ENCODE data around the gene NOXO1. TPM values are rescaled to one million over a fixed set of nuclear protein-coding genes. Genes with fewer than 3 reads are reported as not detected.

Gene NOXO1
- total RNA-seq, 1 donor from 2014 or later, result 1.2 TPM

DNA sequence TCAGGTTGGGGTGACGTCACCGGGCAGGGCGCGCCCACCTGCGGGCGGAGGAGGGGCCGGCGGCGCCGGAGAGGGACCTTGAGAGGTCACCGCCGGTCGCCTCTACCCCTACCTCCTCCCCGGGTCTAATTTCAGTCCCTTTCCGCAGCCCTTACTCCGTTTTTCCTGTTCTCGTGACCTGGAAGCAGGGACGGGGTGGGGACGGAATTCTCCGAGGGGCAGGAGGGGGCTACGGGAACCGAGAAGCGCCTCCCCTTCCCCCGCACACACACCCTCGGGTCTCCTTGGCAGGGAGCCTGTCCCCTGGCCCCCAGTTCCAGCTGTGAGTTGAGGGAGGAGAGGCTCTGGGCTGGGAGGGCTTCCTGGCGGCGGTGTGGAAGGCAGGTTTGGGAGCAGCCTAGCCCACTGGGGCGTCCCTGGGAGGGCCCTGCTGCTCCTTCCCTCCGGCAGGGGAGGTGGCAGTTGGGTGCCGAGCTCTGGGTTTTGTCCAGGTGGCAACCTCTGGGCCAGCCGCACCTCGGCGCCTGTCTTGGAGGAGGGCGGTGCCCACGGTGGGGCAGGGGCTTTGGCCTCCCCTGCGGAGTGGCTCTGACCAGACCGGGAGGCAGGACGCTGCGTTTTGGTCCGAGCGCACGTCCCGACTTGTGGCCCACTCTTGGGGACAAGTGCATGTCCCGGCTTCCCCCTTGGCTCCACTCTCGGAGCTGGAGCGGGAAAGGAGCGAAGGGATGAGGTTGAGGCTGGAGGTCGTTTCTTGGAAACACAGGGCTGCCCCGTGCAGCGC is 9.3 kb upstream of the NOXO1 start:
- no peaks in the 10 kb centered on the region for H3K9me3 ChIP-seq
- H3K27ac ChIP-seq, result no peak overlapping the region
- peaks cover 9% of the 10 kb centered on the region for H3K27me3 ChIP-seq
- DNase-seq (ENCODE audit: extremely low spot score in 2 of 2), result no peak
- peak overlapping the region; percentile 20 to 25 for H3K4me3 ChIP-seq
- peaks cover 0 to 13% of the 10 kb centered on the region in 2 donors for H3K36me3 ChIP-seq
- TF ChIP-seq, protein P1, sequence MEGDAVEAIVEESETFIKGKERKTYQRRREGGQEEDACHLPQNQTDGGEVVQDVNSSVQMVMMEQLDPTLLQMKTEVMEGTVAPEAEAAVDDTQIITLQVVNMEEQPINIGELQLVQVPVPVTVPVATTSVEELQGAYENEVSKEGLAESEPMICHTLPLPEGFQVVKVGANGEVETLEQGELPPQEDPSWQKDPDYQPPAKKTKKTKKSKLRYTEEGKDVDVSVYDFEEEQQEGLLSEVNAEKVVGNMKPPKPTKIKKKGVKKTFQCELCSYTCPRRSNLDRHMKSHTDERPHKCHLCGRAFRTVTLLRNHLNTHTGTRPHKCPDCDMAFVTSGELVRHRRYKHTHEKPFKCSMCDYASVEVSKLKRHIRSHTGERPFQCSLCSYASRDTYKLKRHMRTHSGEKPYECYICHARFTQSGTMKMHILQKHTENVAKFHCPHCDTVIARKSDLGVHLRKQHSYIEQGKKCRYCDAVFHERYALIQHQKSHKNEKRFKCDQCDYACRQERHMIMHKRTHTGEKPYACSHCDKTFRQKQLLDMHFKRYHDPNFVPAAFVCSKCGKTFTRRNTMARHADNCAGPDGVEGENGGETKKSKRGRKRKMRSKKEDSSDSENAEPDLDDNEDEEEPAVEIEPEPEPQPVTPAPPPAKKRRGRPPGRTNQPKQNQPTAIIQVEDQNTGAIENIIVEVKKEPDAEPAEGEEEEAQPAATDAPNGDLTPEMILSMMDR (IDR thresholded peaks at IDR 0.05), result no peak
- no peak for TF ChIP-seq POLR2AphosphoS5 (IDR thresholded peaks at IDR 0.05; ENCODE audit: insufficient read depth in 1 of 2, low read depth in 1 of 2)
- no peak for TF ChIP-seq POLR2A (IDR thresholded peaks at IDR 0.05)
- H3K4me1 ChIP-seq, result peaks cover 24% of the 10 kb centered on the region
- intact Hi-C loops (cut with DNase I), result no loop called here

DNA sequence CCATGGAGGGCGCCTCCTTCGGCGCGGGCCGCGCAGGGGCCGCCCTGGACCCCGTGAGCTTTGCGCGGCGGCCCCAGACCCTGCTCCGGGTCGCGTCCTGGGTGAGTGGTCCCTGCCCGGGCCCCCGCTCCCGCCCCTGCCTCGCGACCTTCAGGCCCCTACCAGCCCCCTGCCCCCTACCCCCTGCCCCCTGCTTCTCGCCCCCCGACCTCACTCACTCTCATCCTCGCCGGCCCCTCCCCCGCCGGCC is 8.8 kb upstream of the NOXO1 start:
- H3K9me3 ChIP-seq, result no peaks in the 10 kb centered on the region
- peaks cover 0 to 13% of the 10 kb centered on the region in 2 donors for H3K36me3 ChIP-seq
- H3K27ac ChIP-seq, result no peak overlapping the region
- peak overlapping the region; percentile 20 to 25 for H3K4me3 ChIP-seq
- peaks cover 29% of the 10 kb centered on the region for H3K4me1 ChIP-seq
- DNase-seq (ENCODE audit: extremely low spot score in 2 of 2), result no peak
- intact Hi-C loops (cut with DNase I), result no loop called here
- TF ChIP-seq POLR2A (IDR thresholded peaks at IDR 0.05), result no peak
- no peak for TF ChIP-seq POLR2AphosphoS5 (IDR thresholded peaks at IDR 0.05; ENCODE audit: insufficient read depth in 1 of 2, low read depth in 1 of 2)
- TF ChIP-seq, protein P1 (IDR thresholded peaks at IDR 0.05), result no peak
- H3K27me3 ChIP-seq, result peaks cover 9% of the 10 kb centered on the region

DNA sequence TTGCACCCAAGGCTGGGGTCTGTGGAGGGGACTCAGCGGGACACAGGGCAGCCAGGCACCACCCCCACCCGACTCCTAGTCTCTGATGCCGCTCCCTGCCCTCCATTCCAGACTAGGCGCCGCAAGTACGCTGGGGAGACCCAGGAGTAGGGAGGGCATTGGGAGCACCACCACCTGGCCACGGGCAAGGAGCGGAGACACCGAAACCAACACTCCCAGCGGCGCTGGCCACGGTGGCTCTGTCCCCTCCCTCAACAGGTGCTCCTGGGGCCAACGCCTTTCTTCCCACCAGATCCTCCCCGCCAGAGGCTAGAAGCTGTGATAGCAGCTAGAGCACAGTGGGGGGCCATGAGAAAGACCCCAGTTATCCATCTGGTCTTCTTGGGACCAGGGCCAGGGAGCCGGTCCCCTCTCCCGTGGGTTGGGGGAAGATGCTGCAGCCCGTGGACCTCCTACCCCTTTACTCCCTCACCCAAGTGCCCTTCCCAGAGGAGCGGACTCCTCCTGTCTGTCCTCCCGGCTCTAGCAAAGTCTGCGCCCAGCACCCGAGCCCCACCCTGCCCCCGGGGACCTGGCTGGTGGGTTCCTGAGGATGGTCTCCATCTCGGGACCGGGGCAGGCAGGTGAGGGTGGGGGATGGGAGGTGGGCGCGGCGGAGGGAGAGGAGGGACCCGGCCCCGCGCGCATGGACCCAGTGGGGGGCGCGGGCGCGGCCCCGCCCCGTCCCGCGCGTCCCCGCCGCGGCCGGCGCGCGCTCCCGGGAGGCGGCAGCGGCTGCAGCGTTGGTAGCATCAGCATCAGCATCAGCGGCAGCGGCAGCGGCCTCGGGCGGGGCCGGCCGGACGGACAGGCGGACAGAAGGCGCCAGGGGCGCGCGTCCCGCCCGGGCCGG is 8.2 kb upstream of the NOXO1 start, which contains the start of gene SYNGR3:
SYNGR3 (plus strand) TSS at position 762 of the 892 bp plus-strand sequence. CDS start 133 bp downstream, outside the sequence.
- no peak for DNase-seq (ENCODE audit: extremely low spot score in 2 of 2)
- TF ChIP-seq POLR2AphosphoS5 (IDR thresholded peaks at IDR 0.05; ENCODE audit: insufficient read depth in 1 of 2, low read depth in 1 of 2) (no peak), POLR2A (IDR thresholded peaks at IDR 0.05) (no peak)
- TF ChIP-seq, protein P1 (IDR thresholded peaks at IDR 0.05), result no peak
- H3K27ac ChIP-seq, result no peak within 1 kb of the TSS
- H3K4me3 ChIP-seq, result peak within 1 kb of the TSS; percentile 20 to 25
- peaks cover 9% of the 10 kb centered on the region for H3K27me3 ChIP-seq
- H3K36me3 ChIP-seq, result peaks cover 0 to 13% of the 10 kb centered on the region in 2 donors
- H3K4me1 ChIP-seq, result peaks cover 35% of the 10 kb centered on the region
- no peaks in the 10 kb centered on the region for H3K9me3 ChIP-seq
- intact Hi-C loops (cut with DNase I), result no loop called here

DNA sequence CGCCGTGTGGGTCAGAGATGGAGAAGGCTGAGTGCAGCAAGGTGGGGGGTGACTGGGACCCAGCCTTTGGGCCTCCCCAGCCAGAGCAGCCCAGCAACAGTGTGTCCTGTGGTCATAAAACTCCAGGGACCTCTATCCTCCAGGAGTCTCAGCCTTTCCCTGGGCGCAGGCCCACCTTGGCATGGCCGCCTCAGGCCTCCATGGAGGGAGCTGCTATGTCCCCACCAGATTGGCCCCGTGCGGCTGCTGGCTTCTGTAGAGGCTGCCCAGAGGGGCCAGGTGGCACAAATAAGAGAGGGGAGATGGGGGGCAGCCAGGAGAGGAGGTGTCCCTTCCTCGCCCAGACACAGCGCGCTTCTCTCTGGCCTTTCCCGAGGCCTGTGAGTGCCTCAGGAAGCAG is 5.9 kb upstream of the NOXO1 start:
- H3K36me3 ChIP-seq, result peaks cover 0 to 13% of the 10 kb centered on the region in 2 donors
- DNase-seq (ENCODE audit: extremely low spot score in 2 of 2), result no peak
- no peak overlapping the region for H3K4me3 ChIP-seq
- intact Hi-C loops (cut with DNase I), result no loop called here
- H3K27ac ChIP-seq, result no peak overlapping the region
- no peaks in the 10 kb centered on the region for H3K9me3 ChIP-seq
- H3K4me1 ChIP-seq, result peaks cover 43% of the 10 kb centered on the region
- TF ChIP-seq POLR2A (IDR thresholded peaks at IDR 0.05) (no peak), POLR2AphosphoS5 (IDR thresholded peaks at IDR 0.05; ENCODE audit: insufficient read depth in 1 of 2, low read depth in 1 of 2) (no peak)
- TF ChIP-seq, protein P1 (IDR thresholded peaks at IDR 0.05), result no peak
- H3K27me3 ChIP-seq, result peaks cover 9% of the 10 kb centered on the region
